Neural cell (in vitro differentiated cells): ENCODE results near the gene UBE3A. TPM values are rescaled to one million over a fixed set of nuclear protein-coding genes. Genes with fewer than 3 reads are reported as not detected.

Source experiments
- H2AFZ ChIP-seq: fragments of 200-600, 300-800 bp; sonication (generic), shearing (Covaris generic); 2 replicates; pipeline ENCODE4 v1.6.0; 2014; ENCODE audit warnings: low read depth, mild to moderate bottlenecking, antibody characterized with exemption, low read length, moderate library complexity
- H3F3A ChIP-seq: fragments of 200-600 bp; shearing (Covaris generic); 2 replicates; pipeline ENCODE4 v1.6.1; 2016; ENCODE audit warnings: mild to moderate bottlenecking, moderate library complexity, mixed read lengths, antibody characterized with exemption, low read length; ENCODE audit not compliant: insufficient read depth, poor library complexity, severe bottlenecking
- H3K27ac ChIP-seq: fragments of 200-600, 300-800 bp; sonication (generic), shearing (Covaris generic); 2 replicates; pipeline ENCODE4 v1.5.1; 2014; ENCODE audit warnings: mild to moderate bottlenecking, low read length, moderate library complexity
- H3K27me3 ChIP-seq: fragments of 300-800, 200-600 bp; sonication (generic), shearing (Covaris generic); 2 replicates; pipeline ENCODE4 v1.6.0; 2014; ENCODE audit warnings: mild to moderate bottlenecking, low read depth, low read length, moderate library complexity; ENCODE audit not compliant: insufficient read depth
- H3K36me3 ChIP-seq: fragments of 300-800, 200-600 bp; sonication (generic), shearing (Covaris generic); 2 replicates; pipeline ENCODE4 v1.5.1; 2014; ENCODE audit warnings: mild to moderate bottlenecking, antibody characterized with exemption, low read length, moderate library complexity; ENCODE audit not compliant: insufficient read depth
- H3K4me2 ChIP-seq: fragments of 300-800, 200-600 bp; sonication (generic), shearing (Covaris generic); 2 replicates; pipeline ENCODE4 v1.6.0; 2014; ENCODE audit warnings: mild to moderate bottlenecking, low read length
- H3K4me3 ChIP-seq: fragments of 300-800, 200-600 bp; sonication (generic), shearing (Covaris generic); 2 replicates; pipeline ENCODE4 v1.5.1; 2014; ENCODE audit warnings: mild to moderate bottlenecking, low read length, moderate library complexity
- H3K79me2 ChIP-seq: fragments of 200-600 bp; shearing (Covaris generic); replicated peaks from 2 replicates; pipeline ENCODE4 v1.6.0; 2014; ENCODE audit warnings: mild to moderate bottlenecking, low read length, moderate library complexity; ENCODE audit not compliant: insufficient read depth
- H3K9ac ChIP-seq: fragments of 300-800, 200-600 bp; sonication (generic), shearing (Covaris generic); 2 replicates; pipeline ENCODE4 v1.6.1; 2016; ENCODE audit warnings: mild to moderate bottlenecking, low read length, mixed read lengths
- H3K9me2 ChIP-seq: fragments of 200-600 bp; shearing (Covaris generic); 2 replicates; pipeline ENCODE4 v1.6.1; 2016; ENCODE audit warnings: mild to moderate bottlenecking, low read length, mixed read lengths; ENCODE audit not compliant: insufficient read depth
- H3K9me3 ChIP-seq: fragments of 200-600, 300-800 bp; sonication (generic), shearing (Covaris generic); 2 replicates; pipeline ENCODE4 v1.6.1; 2016; ENCODE audit warnings: mild to moderate bottlenecking, mixed run types, low read length, moderate library complexity, mixed read lengths
- H4K20me1 ChIP-seq: fragments of 200-600 bp; shearing (Covaris generic); 2 replicates; pipeline ENCODE4 v1.6.1; 2016; ENCODE audit warnings: mild to moderate bottlenecking, mixed run types; ENCODE audit not compliant: insufficient read depth
- EP300 ChIP-seq: fragments of 450-650 bp; conservative IDR thresholded peaks from 2 replicates; pipeline ENCODE4 v1.6.1; 2014; ENCODE audit warnings: antibody characterized with exemption, mild to moderate bottlenecking, moderate library complexity; ENCODE audit not compliant: poor library complexity, severe bottlenecking
- EZH2 ChIP-seq: fragments of 200-600, 300-800 bp; shearing (Covaris generic), sonication (generic); IDR thresholded peaks from 2 replicates; pipeline ENCODE4 v1.6.1; 2014; ENCODE audit warnings: antibody characterized with exemption, low read length, borderline replicate concordance, mild to moderate bottlenecking; ENCODE audit not compliant: insufficient read depth, poor library complexity, severe bottlenecking
- MXI1 ChIP-seq: fragments of 450-650 bp; conservative IDR thresholded peaks from 2 replicates; pipeline ENCODE4 v1.6.1; 2014; ENCODE audit warnings: antibody characterized with exemption, mild to moderate bottlenecking; ENCODE audit not compliant: poor library complexity, severe bottlenecking
- POLR2AphosphoS5 ChIP-seq: IDR thresholded peaks from 2 replicates; pipeline ENCODE4 v1.6.1; 2012
- RAD21 ChIP-seq: fragments of 450-650 bp; conservative IDR thresholded peaks from 2 replicates; pipeline ENCODE4 v1.6.1; 2014; ENCODE audit warnings: antibody characterized with exemption, mild to moderate bottlenecking, moderate library complexity
- SMC3 ChIP-seq: fragments of 450-650 bp; conservative IDR thresholded peaks from 2 replicates; pipeline ENCODE4 v1.6.1; 2014; ENCODE audit warnings: antibody characterized with exemption, mild to moderate bottlenecking, moderate library complexity; ENCODE audit not compliant: poor library complexity
- TAF1 ChIP-seq: IDR thresholded peaks from 2 replicates; pipeline ENCODE4 v1.6.1; 2012; ENCODE audit warnings: low read depth
- polyA plus RNA-seq: library from polyadenylated mRNA; depleted of rRNA; stranded (reverse); fragments of >200 nt; gene quantifications from 2 replicates; pipeline ENCODE4 v1.2.3, GENCODE V29; 2014
- TF ChIP-seq, protein P1 (sequence below): IDR thresholded peaks from 2 replicates; pipeline ENCODE4 v1.6.1; 2012; ENCODE audit warnings: borderline replicate concordance
- TF ChIP-seq, protein P2 (sequence below): fragments of 450-650 bp; IDR thresholded peaks from 2 replicates; pipeline ENCODE4 v1.5.1; 2014; ENCODE audit warnings: antibody characterized with exemption, mild to moderate bottlenecking, moderate library complexity; ENCODE audit not compliant: poor library complexity, severe bottlenecking

UBE3A gene
- polyA plus RNA-seq, 1 donor from 2014 or later: 98.5 TPM

DNA sequence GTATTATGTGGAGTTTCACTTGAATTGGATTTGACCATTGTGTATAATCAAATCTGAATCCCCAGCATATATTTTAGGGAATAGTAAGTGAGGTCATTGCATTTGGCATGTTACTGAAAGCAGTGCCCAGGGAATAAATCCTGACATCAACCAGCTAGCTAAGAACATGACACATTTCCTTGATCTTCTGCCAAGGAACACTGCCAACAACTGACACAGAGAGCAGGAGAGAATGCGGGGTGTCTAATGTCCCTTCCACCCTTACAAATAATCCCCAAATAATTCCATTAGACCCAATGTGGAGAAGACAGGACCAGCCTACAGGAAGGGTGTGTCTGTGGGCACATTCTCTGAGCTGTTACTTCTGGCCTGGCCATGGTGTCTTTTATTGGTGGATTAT is 30.6 kb upstream of the UBE3A start:
- TF ChIP-seq, protein P1, sequence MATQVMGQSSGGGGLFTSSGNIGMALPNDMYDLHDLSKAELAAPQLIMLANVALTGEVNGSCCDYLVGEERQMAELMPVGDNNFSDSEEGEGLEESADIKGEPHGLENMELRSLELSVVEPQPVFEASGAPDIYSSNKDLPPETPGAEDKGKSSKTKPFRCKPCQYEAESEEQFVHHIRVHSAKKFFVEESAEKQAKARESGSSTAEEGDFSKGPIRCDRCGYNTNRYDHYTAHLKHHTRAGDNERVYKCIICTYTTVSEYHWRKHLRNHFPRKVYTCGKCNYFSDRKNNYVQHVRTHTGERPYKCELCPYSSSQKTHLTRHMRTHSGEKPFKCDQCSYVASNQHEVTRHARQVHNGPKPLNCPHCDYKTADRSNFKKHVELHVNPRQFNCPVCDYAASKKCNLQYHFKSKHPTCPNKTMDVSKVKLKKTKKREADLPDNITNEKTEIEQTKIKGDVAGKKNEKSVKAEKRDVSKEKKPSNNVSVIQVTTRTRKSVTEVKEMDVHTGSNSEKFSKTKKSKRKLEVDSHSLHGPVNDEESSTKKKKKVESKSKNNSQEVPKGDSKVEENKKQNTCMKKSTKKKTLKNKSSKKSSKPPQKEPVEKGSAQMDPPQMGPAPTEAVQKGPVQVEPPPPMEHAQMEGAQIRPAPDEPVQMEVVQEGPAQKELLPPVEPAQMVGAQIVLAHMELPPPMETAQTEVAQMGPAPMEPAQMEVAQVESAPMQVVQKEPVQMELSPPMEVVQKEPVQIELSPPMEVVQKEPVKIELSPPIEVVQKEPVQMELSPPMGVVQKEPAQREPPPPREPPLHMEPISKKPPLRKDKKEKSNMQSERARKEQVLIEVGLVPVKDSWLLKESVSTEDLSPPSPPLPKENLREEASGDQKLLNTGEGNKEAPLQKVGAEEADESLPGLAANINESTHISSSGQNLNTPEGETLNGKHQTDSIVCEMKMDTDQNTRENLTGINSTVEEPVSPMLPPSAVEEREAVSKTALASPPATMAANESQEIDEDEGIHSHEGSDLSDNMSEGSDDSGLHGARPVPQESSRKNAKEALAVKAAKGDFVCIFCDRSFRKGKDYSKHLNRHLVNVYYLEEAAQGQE: no peak
- no peak for TF ChIP-seq SMC3
- TF ChIP-seq TAF1: no peak
- TF ChIP-seq MXI1: no peak
- no peak for TF ChIP-seq POLR2AphosphoS5
- no peak for TF ChIP-seq EP300
- no peak for TF ChIP-seq RAD21
- TF ChIP-seq EZH2: no peak
- TF ChIP-seq, protein P2, sequence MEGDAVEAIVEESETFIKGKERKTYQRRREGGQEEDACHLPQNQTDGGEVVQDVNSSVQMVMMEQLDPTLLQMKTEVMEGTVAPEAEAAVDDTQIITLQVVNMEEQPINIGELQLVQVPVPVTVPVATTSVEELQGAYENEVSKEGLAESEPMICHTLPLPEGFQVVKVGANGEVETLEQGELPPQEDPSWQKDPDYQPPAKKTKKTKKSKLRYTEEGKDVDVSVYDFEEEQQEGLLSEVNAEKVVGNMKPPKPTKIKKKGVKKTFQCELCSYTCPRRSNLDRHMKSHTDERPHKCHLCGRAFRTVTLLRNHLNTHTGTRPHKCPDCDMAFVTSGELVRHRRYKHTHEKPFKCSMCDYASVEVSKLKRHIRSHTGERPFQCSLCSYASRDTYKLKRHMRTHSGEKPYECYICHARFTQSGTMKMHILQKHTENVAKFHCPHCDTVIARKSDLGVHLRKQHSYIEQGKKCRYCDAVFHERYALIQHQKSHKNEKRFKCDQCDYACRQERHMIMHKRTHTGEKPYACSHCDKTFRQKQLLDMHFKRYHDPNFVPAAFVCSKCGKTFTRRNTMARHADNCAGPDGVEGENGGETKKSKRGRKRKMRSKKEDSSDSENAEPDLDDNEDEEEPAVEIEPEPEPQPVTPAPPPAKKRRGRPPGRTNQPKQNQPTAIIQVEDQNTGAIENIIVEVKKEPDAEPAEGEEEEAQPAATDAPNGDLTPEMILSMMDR: no peak
- Histone ChIP-seq H3K4me3 (no peak overlapping the region), H3K9me3 (no peaks in the 10 kb centered on the region), H3K4me2 (no peak overlapping the region), H3F3A (no peaks in the 10 kb centered on the region), H3K9me2 (no peaks in the 10 kb centered on the region), H3K79me2 (no peaks in the 10 kb centered on the region), H3K27ac (no peak overlapping the region), H2AFZ (no peak overlapping the region), H3K27me3 (no peaks in the 10 kb centered on the region), H3K36me3 (no peaks in the 10 kb centered on the region), H4K20me1 (no peaks in the 10 kb centered on the region), H3K9ac (no peak overlapping the region)

DNA sequence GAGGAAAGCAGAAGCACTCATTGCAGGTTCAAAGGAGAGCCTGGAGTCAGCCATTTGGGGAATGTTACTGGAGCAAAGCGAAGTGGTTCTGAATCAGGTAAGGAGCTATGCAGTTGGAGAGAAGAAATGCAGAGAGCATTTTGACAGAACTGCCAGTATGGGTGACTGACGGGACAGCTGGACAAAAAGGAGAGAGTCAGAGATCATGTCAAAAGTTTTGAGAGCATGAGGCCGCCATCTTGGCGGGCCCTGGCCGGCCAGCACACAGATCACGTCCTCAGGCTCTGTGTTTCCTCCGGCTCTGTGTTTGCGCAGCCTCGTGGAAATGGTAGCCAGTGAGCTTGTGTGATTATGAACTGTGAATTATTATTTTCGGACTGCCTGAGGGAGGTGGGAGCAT is 29.8 kb upstream of the UBE3A start:
- no peak overlapping the region for H3K27ac ChIP-seq
- no peaks in the 10 kb centered on the region for H3K79me2 ChIP-seq
- no peak for TF ChIP-seq SMC3
- TF ChIP-seq, protein P2: no peak
- no peak for TF ChIP-seq EZH2
- no peak for TF ChIP-seq EP300
- TF ChIP-seq POLR2AphosphoS5: no peak
- no peak for TF ChIP-seq RAD21
- TF ChIP-seq, protein P1: no peak
- no peak for TF ChIP-seq TAF1
- no peak for TF ChIP-seq MXI1
- H3K4me3 ChIP-seq: no peak overlapping the region
- H3K9me2 ChIP-seq: no peaks in the 10 kb centered on the region
- no peaks in the 10 kb centered on the region for H3F3A ChIP-seq
- H3K4me2 ChIP-seq: no peak overlapping the region
- H3K9me3 ChIP-seq: no peaks in the 10 kb centered on the region
- no peaks in the 10 kb centered on the region for H3K36me3 ChIP-seq
- no peak overlapping the region for H2AFZ ChIP-seq
- no peak overlapping the region for H3K9ac ChIP-seq
- no peaks in the 10 kb centered on the region for H4K20me1 ChIP-seq
- no peaks in the 10 kb centered on the region for H3K27me3 ChIP-seq
